GM19099 (cell line): ENCODE data around the gene AVP.

ENCODE experiments used
- POLR2A ChIP-seq: IDR thresholded peaks from 3 replicates; pipeline ENCODE4 v1.6.1; 2011; ENCODE audit warnings: low read depth; ENCODE audit not compliant: insufficient read length; ENCODE audit errors: extremely low read depth

The AVP gene

DNA sequence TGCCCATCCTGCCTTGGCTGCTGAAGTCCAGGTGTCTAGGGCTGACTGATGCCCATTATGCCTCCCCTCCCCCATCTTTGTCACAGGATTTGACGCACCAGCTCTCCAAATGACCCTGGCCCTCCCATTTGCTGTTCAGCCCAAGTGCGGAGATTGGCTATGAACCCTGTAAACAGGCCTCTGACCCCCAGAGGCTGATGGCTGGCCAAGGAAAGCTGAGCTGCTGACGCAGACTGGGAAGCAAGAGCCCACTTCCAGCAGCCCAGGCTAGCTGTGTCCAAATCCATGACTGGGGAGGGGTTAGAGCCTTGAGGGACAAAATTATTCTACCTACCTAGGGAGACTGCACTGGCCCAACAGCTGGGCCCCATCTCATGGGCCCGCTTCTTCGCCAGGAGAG is 41.9 kb downstream of the AVP start:
- TF ChIP-seq POLR2A = no peak

DNA sequence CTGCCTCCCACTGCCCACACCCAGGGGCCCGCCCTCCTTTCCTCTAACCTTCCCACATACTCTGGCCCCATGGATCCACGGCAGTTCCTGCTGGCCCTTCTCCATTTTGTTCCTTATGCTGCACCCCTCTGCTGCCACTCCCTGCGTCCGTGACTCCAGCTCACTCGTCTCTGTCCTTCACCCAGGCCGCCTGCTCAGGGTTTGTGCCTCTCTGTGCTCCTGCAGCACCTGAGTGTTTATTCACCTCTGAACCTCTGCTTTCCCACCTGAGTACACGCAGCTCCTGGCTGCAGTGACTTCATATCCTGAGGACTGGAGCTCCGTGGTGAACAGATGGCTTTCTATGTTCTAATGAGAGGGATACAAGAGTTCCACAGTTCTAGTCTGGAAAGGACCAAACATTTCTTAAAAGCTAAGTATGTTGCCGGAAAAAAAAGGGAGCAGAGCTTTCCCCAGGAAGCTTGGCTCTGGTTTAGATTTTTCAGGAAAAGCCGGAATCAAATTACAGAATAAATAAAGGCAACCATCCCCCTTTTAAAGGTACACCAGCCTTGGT is 42.6 kb downstream of the AVP start:
- no peak for TF ChIP-seq POLR2A

DNA sequence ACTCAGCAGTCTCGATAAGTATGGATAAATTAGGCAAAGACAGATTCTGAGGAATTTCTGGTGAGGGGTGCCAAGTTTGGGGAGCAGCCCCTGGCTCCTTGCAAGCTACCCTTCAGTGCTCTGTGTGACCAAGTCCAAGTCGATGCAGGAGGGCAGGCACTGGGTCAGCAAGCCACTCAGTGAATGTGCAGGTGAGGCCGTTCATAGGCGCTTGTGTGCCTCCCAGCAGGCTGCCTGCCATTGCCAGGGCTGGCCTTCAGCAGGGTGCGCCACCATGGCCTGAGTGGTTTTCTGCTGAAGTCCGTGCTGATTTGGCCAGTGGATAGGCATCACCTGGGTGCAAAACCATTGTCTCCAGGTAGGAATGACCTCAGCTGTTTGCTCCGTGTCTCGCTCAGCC is 44.4 kb downstream of the AVP start:
- TF ChIP-seq POLR2A = no peak

DNA sequence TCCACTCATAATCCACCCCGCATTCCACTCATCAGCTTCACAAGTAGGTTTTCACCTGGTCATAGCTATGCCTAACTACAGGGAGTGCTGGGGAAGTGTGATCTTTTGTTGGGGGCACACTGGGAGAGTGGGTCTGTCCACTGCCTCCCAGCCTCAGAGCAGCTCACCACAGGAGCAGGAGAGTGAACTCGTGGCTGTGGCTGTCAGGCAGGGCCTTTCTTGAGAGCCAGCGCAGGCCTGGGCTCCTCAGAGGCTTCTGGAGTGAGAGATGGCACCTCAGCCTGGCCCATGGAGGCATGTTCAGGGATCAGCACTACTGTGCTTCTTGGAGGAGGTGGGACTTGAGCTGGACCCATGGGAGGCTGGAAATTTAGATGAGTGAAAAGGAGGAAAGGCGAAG is 45.1 kb downstream of the AVP start:
- TF ChIP-seq POLR2A = no peak

DNA sequence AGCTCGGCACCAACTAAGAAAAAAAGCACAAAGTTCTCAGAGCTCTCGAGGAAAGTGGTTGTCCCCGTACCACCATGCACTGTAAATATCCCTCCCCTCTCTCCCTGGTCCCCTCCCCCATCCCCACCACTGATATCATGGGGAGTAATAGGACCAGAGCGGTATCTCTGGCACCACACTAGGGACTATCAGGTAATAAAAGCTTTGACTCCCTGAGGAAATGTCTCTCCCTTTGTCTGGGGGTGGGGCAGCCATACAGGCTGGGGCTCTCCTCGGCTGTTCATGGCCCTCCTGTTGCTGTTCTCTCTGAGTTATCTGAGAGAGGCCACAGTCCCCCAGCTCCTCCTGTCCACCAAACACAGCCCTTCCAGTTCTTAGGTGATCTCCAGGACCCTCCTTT is 46.1 kb downstream of the AVP start:
- TF ChIP-seq POLR2A = no peak

DNA sequence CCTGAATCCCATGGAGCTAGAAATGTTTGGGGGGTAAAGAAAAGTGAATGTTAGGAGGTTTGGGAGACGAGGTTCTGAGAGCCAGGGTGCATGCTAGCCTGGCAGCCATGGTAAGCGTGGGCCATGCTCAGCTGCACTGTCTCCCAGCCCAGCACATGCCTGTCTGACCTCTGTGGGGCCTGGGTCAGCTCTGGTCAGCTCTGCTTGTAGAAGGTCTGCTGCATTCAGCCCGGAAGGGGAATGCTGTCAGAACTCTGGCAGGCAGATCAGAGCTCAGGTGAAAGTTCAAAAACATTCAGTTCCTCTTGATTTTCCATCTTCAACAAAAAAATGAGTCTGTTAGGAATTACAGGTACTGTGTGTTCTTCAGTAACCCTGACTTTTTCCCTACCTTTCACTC is 46.9 kb downstream of the AVP start:
- TF ChIP-seq POLR2A = no peak

DNA sequence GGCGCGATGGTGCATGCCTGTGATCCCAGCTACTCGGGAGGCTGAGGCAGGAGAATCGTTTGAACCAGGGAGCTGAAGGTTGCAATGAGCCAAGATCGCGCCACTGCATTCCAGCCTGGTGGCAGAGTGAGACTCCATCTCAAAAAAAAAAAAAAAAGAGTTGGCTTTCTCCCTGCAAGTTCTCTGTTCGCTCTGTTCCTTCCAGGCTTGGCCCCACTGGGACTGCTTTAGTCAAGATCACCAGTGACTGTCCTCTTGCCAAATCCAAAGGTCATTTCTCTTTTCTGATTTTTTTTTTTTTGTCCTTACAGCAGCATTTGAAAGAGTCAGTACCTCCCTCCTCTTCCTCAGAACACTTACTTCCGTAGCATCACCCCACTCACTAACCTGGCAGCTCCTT is 51.9 kb downstream of the AVP start:
- no peak for TF ChIP-seq POLR2A
